GM18861 (cell line): Measurements from ENCODE around the gene POLD1.
"Not testable (repeated sequence)": the region's sequence is repeated elsewhere in the genome, so short reads cannot be mapped to it uniquely, and the experiment has no call there.

ENCODE experiments used
- ATAC-seq: cut with Tn5 transposase; IDR thresholded peaks from one replicate; pipeline ENCODE4 v1.9.1; 2021; ENCODE audit not compliant: unreplicated experiment

POLD1 gene

GRCh38 chr19:50390295-50390694 lies 6.1 kb downstream of the POLD1 start:
- not testable (repeated sequence) for ATAC-seq

DNA sequence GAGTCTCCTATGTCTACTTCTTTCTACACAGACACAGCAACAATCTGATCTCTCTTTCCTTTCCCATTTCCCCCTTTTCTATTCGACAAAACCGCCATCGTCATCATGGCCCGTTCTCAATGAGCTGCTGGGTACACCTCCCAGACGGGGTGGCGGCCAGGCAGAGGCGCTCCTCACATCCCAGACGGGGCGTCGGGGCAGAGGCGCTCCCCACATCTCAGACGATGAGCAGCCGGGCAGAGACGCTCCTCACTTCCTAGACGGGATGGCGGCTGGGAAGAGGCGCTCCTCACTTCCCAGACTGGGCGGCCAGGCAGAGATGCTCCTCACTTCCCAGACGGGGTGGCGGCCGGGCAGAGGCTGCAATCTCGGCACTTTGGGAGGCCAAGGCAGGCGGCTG lies 6.8 kb downstream of the POLD1 start:
- not testable (repeated sequence) for ATAC-seq

DNA sequence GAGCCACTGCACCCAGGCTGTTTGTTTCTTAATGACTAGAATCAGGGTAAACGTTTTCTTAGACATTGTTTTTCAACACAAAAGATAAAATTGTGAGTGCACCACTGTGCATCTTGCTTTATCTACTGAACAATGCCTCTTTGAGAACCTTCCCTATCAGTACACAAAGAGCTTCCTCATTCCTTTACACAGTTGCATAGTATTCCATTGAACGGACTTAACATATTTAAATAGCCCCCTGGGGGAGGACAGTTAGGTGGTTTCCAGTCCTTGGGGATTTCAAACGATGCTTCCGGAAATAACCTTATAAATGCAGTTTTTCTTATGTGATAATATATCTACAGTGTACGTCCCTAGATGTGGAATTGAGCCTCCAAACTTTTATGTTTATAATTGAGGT lies 8.6 kb downstream of the POLD1 start:
- no peak for ATAC-seq

GRCh38 chr19:50393589-50393988 lies 9.4 kb downstream of the POLD1 start:
- ATAC-seq = no peak

DNA sequence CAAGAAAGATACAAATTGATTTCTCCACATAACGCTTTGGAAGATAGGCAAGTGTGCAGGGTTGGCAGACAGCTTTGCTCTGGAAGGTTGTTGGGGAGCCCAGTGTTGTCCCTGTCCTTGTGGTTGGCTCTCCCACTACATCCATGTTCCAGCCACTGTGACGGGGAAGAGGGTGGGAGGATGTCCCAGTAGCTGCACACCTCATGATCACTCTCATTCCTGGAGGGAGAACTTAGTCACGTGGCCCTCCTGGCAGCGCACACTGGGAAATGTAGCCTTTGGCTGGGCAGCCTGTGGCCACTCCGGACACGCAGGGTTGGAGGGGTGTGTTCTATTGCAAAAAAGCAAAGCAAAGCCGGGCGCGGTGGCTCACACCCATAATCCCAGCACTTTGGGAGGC lies 9.9 kb downstream of the POLD1 start:
- no peak for ATAC-seq

- ATAC-seq = no peak
These were observed 14.7 kb downstream of the POLD1 start for GRCh38 chr19:50398675-50399367.

- ATAC-seq = no peak
These were observed 15.2 kb downstream of the POLD1 start for GRCh38 chr19:50399368-50399745.

GRCh38 chr19:50401605-50402450 lies 17.7 kb downstream of the POLD1 start:
- no peak for ATAC-seq

GRCh38 chr19:50402544-50403301 lies 18.6 kb downstream of the POLD1 start:
- ATAC-seq = no peak

- no peak for ATAC-seq
These were observed 22.1 kb downstream of the POLD1 start for GRCh38 chr19:50406156-50406820.

DNA sequence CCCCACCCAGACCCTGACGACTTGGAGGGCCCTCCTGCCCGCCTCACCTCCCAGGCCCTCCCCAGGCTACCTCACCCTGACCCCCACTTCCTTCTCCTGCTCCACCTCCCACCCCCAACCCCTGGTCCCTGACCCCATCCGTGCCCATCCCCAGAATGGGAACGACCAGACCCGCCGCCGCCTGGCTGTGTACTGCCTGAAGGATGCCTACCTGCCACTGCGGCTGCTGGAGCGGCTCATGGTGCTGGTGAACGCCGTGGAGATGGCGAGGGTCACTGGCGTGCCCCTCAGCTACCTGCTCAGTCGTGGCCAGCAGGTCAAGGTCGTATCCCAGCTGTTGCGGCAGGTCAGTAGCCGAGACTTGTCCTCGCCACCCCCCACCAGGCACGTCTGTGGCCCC lies 22.7 kb downstream of the POLD1 start:
- ATAC-seq = no peak

DNA sequence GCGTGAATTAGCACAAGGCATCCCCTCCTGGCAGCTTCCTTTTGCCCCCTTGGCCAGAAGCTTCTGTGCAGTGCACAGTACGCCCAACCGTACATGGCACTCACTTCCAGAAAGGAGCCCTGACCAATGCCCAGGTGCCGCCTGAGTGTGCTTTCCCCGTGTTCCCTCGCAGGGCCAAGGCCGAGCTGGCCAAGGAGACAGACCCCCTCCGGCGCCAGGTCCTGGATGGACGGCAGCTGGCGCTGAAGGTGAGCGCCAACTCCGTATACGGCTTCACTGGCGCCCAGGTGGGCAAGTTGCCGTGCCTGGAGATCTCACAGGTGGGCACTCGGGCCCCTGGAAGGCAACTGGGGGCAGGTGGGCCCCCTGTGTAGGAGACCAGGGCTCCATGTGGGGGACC lies 25.2 kb downstream of the POLD1 start:
- ATAC-seq = no peak

GRCh38 chr19:50410109-50410508 lies 26.0 kb downstream of the POLD1 start:
- no peak for ATAC-seq

- ATAC-seq = no peak
These were observed 28.3 kb downstream of the POLD1 start for GRCh38 chr19:50412419-50412818.

DNA sequence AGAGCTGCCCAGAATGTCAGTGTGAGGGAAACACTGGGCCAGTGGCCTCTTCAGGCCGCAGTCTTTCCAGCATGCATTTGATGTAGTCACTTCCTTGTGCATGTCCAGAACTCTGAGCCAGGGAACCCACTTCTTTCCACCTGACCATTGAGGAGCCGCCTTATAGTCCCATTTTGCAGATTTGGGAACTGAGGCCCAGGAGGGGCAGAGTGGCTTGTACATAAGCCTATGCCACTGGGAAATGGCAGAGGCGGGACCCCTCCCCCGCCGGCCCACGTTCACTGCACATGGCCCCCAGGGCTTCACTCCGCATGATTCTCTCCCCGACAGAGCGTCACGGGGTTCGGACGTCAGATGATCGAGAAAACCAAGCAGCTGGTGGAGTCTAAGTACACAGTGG lies 28.9 kb downstream of the POLD1 start:
- ATAC-seq = no peak

DNA sequence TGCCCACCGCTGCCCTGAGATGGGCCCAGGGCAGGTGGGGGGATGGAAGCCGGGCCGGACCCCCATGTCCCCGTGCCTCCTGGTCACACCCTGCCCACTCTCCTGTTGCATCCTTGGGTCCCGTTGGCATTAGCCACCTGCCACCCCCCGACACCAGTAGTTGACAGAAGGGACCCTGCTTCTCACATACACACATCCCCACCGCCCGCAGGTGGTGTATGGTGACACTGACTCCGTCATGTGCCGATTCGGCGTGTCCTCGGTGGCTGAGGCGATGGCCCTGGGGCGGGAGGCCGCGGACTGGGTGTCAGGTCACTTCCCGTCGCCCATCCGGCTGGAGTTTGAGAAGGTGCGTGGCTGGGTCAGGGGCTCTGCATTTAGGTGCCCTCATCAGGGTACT lies 29.4 kb downstream of the POLD1 start:
- ATAC-seq = no peak

DNA sequence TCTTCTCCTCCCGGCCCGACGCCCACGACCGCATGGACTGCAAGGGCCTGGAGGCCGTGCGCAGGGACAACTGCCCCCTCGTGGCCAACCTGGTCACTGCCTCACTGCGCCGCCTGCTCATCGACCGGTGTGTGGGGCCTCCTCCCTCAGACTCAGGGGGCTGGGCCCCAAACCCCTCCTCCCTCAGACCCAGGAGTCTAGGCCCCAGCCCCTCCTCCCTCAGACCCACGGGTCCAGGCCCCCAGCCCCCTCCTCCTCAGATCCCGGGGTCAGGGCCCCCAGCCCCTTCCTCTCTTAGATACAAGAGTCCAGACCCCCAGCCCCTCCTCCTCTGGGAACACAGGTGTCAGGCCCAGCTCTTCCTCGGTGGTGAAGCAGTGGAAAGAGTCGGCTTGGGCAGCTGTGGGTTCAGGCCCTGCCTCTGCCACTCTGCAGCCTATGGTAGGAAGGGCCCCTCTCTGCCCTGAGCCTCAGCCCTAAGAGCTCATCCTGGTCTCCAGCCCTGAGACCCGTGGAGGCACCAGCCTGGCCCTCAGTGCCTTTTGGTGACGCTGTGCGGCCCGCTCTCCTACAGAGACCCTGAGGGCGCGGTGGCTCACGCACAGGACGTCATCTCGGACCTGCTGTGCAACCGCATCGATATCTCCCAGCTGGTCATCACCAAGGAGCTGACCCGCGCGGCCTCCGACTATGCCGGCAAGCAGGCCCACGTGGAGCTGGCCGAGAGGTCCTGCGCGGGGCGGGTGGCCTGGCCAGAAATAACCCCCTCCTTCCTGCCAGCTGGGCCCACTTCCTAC lies 30.9 kb downstream of the POLD1 start:
- peak; percentile 2 for ATAC-seq

GRCh38 chr19:50415661-50416033 lies 31.5 kb downstream of the POLD1 start:
- ATAC-seq = peak; percentile 27

GRCh38 chr19:50416034-50416977 lies 32.2 kb downstream of the POLD1 start:
- ATAC-seq = no peak
